DMS53 (cell line): ENCODE results near the gene TEPSIN.

ENCODE experiments used
- DNase-seq: peaks from one replicate; lab custom pipeline; 2025; lab: John Stamatoyannopoulos, UW

Gene TEPSIN

GRCh38 chr17:81221371-81221841 lies 17.4 kb downstream of the TEPSIN start:
- no peak for DNase-seq

GRCh38 chr17:81219476-81220180 lies 19.2 kb downstream of the TEPSIN start:
- DNase-seq, result no peak

- no peak for DNase-seq
Measured at GRCh38 chr17:81218991-81219390, 19.9 kb downstream of the TEPSIN start.

GRCh38 chr17:81218459-81218858 lies 20.4 kb downstream of the TEPSIN start:
- no peak for DNase-seq

GRCh38 chr17:81217491-81217890 lies 21.4 kb downstream of the TEPSIN start:
- DNase-seq, result no peak

- no peak for DNase-seq
Measured at GRCh38 chr17:81213978-81214377, 24.9 kb downstream of the TEPSIN start.

- no peak for DNase-seq
Measured at GRCh38 chr17:81212365-81212764, 26.5 kb downstream of the TEPSIN start.

GRCh38 chr17:81210868-81211267 lies 28.0 kb downstream of the TEPSIN start:
- DNase-seq, result no peak

GRCh38 chr17:81210466-81210865 lies 28.4 kb downstream of the TEPSIN start:
- no peak for DNase-seq

GRCh38 chr17:81209141-81209540 lies 29.7 kb downstream of the TEPSIN start:
- no peak for DNase-seq

- DNase-seq, result no peak
Measured at GRCh38 chr17:81208651-81209050, 30.2 kb downstream of the TEPSIN start.

- peak; percentile 33 for DNase-seq
Measured at GRCh38 chr17:81207610-81208581, 31.0 kb downstream of the TEPSIN start.

- DNase-seq, result no peak
Measured at GRCh38 chr17:81206657-81207056, 32.2 kb downstream of the TEPSIN start.

GRCh38 chr17:81206166-81206565 lies 32.7 kb downstream of the TEPSIN start:
- DNase-seq, result no peak

- no peak for DNase-seq
Measured at GRCh38 chr17:81204578-81204977, 34.3 kb downstream of the TEPSIN start.

- DNase-seq, result no peak
Measured at GRCh38 chr17:81203136-81203535, 35.7 kb downstream of the TEPSIN start.

- DNase-seq, result no peak
Measured at GRCh38 chr17:81202318-81202717, 36.5 kb downstream of the TEPSIN start.

GRCh38 chr17:81200695-81201580 lies 37.9 kb downstream of the TEPSIN start:
- peak; percentile 85 for DNase-seq

GRCh38 chr17:81200201-81200600 lies 38.7 kb downstream of the TEPSIN start:
- no peak for DNase-seq

GRCh38 chr17:81199482-81199830 lies 39.4 kb downstream of the TEPSIN start:
- DNase-seq, result no peak

- no peak for DNase-seq
Measured at GRCh38 chr17:81198826-81199481, 39.9 kb downstream of the TEPSIN start.
